ENCODE results near the gene PARD3.

DNA sequence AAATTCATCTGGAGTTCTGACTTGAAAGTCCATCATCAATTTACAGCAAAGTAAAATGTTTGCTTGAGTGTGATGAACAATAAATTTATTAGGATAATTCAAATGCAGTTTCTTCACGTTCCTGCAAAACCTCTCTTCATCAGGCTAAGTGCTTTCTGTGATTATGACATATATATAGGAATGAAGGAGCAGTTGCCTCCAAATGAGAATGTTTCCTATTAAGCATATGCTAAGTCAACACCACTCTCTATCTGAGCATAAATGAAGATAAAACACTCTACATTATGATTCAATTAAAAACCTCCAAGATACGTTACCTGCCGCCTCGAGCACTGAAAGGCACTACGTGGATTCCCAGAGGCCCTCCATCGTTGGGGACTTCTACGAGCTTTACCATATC lies 416.1 kb downstream of the PARD3 start:
- TF ChIP-seq, protein P1, sequence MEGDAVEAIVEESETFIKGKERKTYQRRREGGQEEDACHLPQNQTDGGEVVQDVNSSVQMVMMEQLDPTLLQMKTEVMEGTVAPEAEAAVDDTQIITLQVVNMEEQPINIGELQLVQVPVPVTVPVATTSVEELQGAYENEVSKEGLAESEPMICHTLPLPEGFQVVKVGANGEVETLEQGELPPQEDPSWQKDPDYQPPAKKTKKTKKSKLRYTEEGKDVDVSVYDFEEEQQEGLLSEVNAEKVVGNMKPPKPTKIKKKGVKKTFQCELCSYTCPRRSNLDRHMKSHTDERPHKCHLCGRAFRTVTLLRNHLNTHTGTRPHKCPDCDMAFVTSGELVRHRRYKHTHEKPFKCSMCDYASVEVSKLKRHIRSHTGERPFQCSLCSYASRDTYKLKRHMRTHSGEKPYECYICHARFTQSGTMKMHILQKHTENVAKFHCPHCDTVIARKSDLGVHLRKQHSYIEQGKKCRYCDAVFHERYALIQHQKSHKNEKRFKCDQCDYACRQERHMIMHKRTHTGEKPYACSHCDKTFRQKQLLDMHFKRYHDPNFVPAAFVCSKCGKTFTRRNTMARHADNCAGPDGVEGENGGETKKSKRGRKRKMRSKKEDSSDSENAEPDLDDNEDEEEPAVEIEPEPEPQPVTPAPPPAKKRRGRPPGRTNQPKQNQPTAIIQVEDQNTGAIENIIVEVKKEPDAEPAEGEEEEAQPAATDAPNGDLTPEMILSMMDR (IDR thresholded peaks at IDR 0.05): no peak
- TF ChIP-seq POLR2A (IDR thresholded peaks at IDR 0.05) (no peak), POLR2AphosphoS5 (IDR thresholded peaks at IDR 0.05) (no peak)
